Esophagus muscularis mucosa (tissue), 4 donors: ENCODE data around the gene KRT25. TPM values are rescaled to one million over a fixed set of nuclear protein-coding genes. Genes with fewer than 3 reads are reported as not detected.

Source experiments
- DNase-seq: peaks from one replicate; pipeline ENCODE4 v3.0.0-alpha.2; 2017; ENCODE audit errors: extremely low spot score
- H3K27ac ChIP-seq, 4 donors: fragments of 200-600 bp; sonication (generic); replicated peaks in 1 of 4; 1 replicate in 3 of 4; 2 replicates in 1 of 4; pipeline ENCODE4 v1.5.1; 2016 to 2019; ENCODE audit warnings: mild to moderate bottlenecking in 1 of 4
- H3K27me3 ChIP-seq, 4 donors: fragments of 200-600 bp; sonication (generic); one replicate each; pipeline versions ENCODE4 v1.5.1 to v1.6.0; 2016 to 2019
- H3K36me3 ChIP-seq, 4 donors: fragments of 200-600 bp; sonication (generic); one replicate each; pipeline ENCODE4 v1.5.1; 2016 to 2019
- H3K4me1 ChIP-seq, 4 donors: fragments of 200-600 bp; sonication (generic); one replicate each; pipeline ENCODE4 v1.5.1; 2016 to 2019
- H3K4me3 ChIP-seq, 4 donors: fragments of 200-600 bp; sonication (generic); 1 replicate in 2 of 4; 2 replicates in 2 of 4; pipeline ENCODE4 v1.5.1; 2016 to 2019; ENCODE audit warnings: mild to moderate bottlenecking in 4 of 4, moderate library complexity in 1 of 4
- H3K9me3 ChIP-seq, 4 donors: fragments of 200-600 bp; sonication (generic); 1 replicate in 3 of 4; 2 replicates in 1 of 4; pipeline ENCODE4 v1.5.1; 2016 to 2019
- CTCF ChIP-seq, 3 experiments: fragments of 200-600 bp in 2 of 3; fragments of 450-650 bp in 1 of 3; sonication (generic) in 2 of 3; IDR thresholded peaks; one replicate each; pipeline ENCODE4 v1.5.1; 2017 to 2019; ENCODE audit warnings: antibody characterized with exemption in 3 of 3, mild to moderate bottlenecking in 2 of 3, moderate library complexity in 1 of 3
- EP300 ChIP-seq: sonication (generic); formaldehyde crosslinking; IDR thresholded peaks from one replicate; pipeline ENCODE4 v1.6.1; 2017; ENCODE audit warnings: antibody characterized with exemption
- POLR2A ChIP-seq: fragments of 450-650 bp; IDR thresholded peaks from one replicate; pipeline ENCODE4 v1.6.1; 2017; ENCODE audit warnings: antibody characterized with exemption, moderate library complexity, mild to moderate bottlenecking, low read depth
- POLR2AphosphoS5 ChIP-seq, 2 donors: sonication (generic); formaldehyde crosslinking; IDR thresholded peaks; one replicate each; pipeline ENCODE4 v1.6.1; 2017; ENCODE audit warnings: antibody characterized with exemption in 2 of 2
- WGBS: methylation state at CpG from one replicate; pipeline ENCODE4 v1.1.5; 2018; 5-methylcytosine and 5-hydroxymethylcytosine counted together
- intact Hi-C: fragments of 100-400 bp; cut with DNase I; formaldehyde crosslinking; loops from one replicate; pipeline ENCODE4 v1.15.1; 2023
- total RNA-seq, 4 donors: library from RNA; depleted of rRNA; stranded (reverse); fragments of >200 nt; gene quantifications; one replicate each; pipeline versions ENCODE4 v1.1.0 to v1.2.1, GENCODE V29; 2016

The KRT25 gene
- total RNA-seq, 4 donors from 2014 or later, result not detected

- Histone ChIP-seq H3K36me3 (no peaks in the 10 kb centered on the region), H3K27ac (peak overlapping the region in 1 of 4 donors; percentile 2), H3K4me3 (no peak overlapping the region), H3K27me3 (peaks cover 0 to 29% (median 0%) of the 10 kb centered on the region in 4 donors), H3K4me1 (peaks cover 0 to 6% (median 0%) of the 10 kb centered on the region in 4 donors), H3K9me3 (no peaks in the 10 kb centered on the region)
- no peak for TF ChIP-seq POLR2AphosphoS5 (IDR thresholded peaks at IDR 0.05)
- TF ChIP-seq POLR2A, result no peak
- no peak for TF ChIP-seq EP300
- TF ChIP-seq CTCF (IDR thresholded peaks at IDR 0.05), result peak; percentile 21 to 47 (median 47)
- DNase-seq, result no peak
- 47% methylated on average over 6 of the region's 6 CpGs for WGBS
- intact Hi-C loops, result no loop called here
Measured at GRCh38 chr17:40791787-40792436, 36.8 kb upstream of the KRT25 start.

GRCh38 chr17:40791111-40791510, 36.0 kb upstream of the KRT25 start:
- peak overlapping the region in 1 of 4 donors; percentile 2 for H3K27ac ChIP-seq
- WGBS, result 75% methylated on average over 1 of the region's 1 CpG

GRCh38 chr17:40782450-40782849, 27.3 kb upstream of the KRT25 start, which contains the start of gene KRT27:
Gene KRT27 (minus strand): TSS chr17:40782550. CDS start chr17:40782493, 57 bp downstream.
- no peak for TF ChIP-seq POLR2A
- no peak for TF ChIP-seq POLR2AphosphoS5 (IDR thresholded peaks at IDR 0.05)
- TF ChIP-seq CTCF (IDR thresholded peaks at IDR 0.05), result no peak
- TF ChIP-seq EP300, result no peak
- peaks cover 0 to 45% (median 13%) of the 10 kb centered on the region in 4 donors for H3K27me3 ChIP-seq
- no peaks in the 10 kb centered on the region for H3K9me3 ChIP-seq
- no peak within 1 kb of the TSS for H3K27ac ChIP-seq
- WGBS, result 70% methylated on average over 3 of the region's 4 CpGs
- no peaks in the 10 kb centered on the region for H3K36me3 ChIP-seq
- intact Hi-C loops, result no loop called here
- no peak within 1 kb of the TSS for H3K4me3 ChIP-seq
- H3K4me1 ChIP-seq, result no peaks in the 10 kb centered on the region
- DNase-seq, result no peak

More at GRCh38 chr17:40791111-40791510, 36.0 kb upstream of the KRT25 start:
- intact Hi-C loops, result no loop called here
- peaks cover 0 to 6% (median 0%) of the 10 kb centered on the region in 4 donors for H3K4me1 ChIP-seq
- peaks cover 0 to 21% (median 0%) of the 10 kb centered on the region in 4 donors for H3K27me3 ChIP-seq
- DNase-seq, result no peak
- TF ChIP-seq POLR2AphosphoS5 (IDR thresholded peaks at IDR 0.05) (no peak), POLR2A (no peak), EP300 (no peak), CTCF (IDR thresholded peaks at IDR 0.05) (no peak)
- H3K9me3 ChIP-seq, result no peaks in the 10 kb centered on the region
- H3K4me3 ChIP-seq, result no peak overlapping the region
- H3K36me3 ChIP-seq, result no peaks in the 10 kb centered on the region

- Histone ChIP-seq H3K27ac (no peak overlapping the region), H3K4me3 (peak overlapping the region; percentile 10 to 37 (median 25)), H3K9me3 (no peaks in the 10 kb centered on the region), H3K36me3 (no peaks in the 10 kb centered on the region), H3K27me3 (peaks cover 0 to 59% (median 13%) of the 10 kb centered on the region in 4 donors), H3K4me1 (no peaks in the 10 kb centered on the region)
- TF ChIP-seq EP300, result no peak
- intact Hi-C loops, result no loop called here
- DNase-seq, result no peak
- WGBS, result 35% methylated on average over 26 of the region's 37 CpGs
Measured at GRCh38 chr17:40779181-40779909, 24.2 kb upstream of the KRT25 start.

GRCh38 chr17:40778461-40778860, 23.3 kb upstream of the KRT25 start:
- intact Hi-C loops, result no loop called here
- no peak overlapping the region for H3K27ac ChIP-seq
- H3K9me3 ChIP-seq, result no peaks in the 10 kb centered on the region
- TF ChIP-seq POLR2AphosphoS5 (IDR thresholded peaks at IDR 0.05) (no peak), CTCF (IDR thresholded peaks at IDR 0.05) (no peak), POLR2A (no peak), EP300 (no peak)
- no peaks in the 10 kb centered on the region for H3K36me3 ChIP-seq
- H3K4me1 ChIP-seq, result no peaks in the 10 kb centered on the region
- no peak overlapping the region for H3K4me3 ChIP-seq
- 73% methylated on average over 5 of the region's 5 CpGs for WGBS
- H3K27me3 ChIP-seq, result peaks cover 0 to 63% (median 13%) of the 10 kb centered on the region in 4 donors
- no peak for DNase-seq
